ENCODE data around the gene GOLPH3. TPM values are rescaled to one million over a fixed set of nuclear protein-coding genes. Genes with fewer than 3 reads are reported as not detected.

Gene GOLPH3
- total RNA-seq, 2 donors from 2014 or later = 74.4 to 89.3 TPM

DNA sequence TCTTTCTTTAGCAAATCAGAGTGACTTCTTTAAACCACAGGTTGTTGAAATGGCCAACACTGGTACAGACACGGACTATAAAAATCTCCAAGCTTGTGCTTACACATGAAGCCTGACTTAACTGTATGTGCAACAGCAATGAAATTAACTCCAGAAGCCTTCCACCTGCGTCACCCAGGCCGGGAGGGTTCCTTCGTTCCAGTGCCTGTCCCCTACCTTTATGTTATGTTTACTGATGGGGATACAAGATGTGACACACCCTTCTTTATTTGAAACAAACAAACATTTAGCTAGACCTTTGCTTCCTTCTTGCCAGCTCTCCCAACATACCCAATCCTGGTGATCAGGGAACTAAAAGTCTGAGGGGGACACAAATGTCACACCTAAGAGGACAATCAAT is 66.0 kb downstream of the GOLPH3 start:
- DNase-seq (ENCODE audit: low spot score) = no peak
- intact Hi-C loops (cut with DNase I) = no loop called here

DNA sequence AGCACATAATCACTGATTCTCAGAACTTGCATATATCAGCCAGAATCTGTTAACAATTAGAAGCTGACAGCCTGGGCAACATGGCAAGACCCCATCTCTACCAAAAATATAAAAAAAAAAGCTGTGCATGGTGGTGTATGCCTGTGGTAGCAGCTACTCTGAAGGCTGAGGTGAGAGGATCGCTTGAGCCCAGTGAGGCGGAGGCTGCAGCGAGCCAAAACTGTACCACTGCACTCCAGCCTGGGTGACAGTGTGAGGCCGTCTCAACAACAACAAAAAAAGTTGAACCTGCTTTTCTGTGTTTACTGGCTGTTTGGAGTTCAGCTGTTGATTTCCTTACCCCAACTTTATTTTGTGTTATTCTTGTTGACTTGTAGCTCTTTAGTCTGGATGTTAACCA is 66.8 kb downstream of the GOLPH3 start:
- intact Hi-C loops (cut with DNase I) = no loop called here

GRCh38 chr5:32103521-32103920 is 70.6 kb downstream of the GOLPH3 start:
- intact Hi-C loops (cut with DNase I) = no loop called here
- no peak for DNase-seq (ENCODE audit: low spot score)

More for the DNA sequence above, 66.8 kb downstream of the GOLPH3 start:
- no peak for DNase-seq (ENCODE audit: low spot score)

DNA sequence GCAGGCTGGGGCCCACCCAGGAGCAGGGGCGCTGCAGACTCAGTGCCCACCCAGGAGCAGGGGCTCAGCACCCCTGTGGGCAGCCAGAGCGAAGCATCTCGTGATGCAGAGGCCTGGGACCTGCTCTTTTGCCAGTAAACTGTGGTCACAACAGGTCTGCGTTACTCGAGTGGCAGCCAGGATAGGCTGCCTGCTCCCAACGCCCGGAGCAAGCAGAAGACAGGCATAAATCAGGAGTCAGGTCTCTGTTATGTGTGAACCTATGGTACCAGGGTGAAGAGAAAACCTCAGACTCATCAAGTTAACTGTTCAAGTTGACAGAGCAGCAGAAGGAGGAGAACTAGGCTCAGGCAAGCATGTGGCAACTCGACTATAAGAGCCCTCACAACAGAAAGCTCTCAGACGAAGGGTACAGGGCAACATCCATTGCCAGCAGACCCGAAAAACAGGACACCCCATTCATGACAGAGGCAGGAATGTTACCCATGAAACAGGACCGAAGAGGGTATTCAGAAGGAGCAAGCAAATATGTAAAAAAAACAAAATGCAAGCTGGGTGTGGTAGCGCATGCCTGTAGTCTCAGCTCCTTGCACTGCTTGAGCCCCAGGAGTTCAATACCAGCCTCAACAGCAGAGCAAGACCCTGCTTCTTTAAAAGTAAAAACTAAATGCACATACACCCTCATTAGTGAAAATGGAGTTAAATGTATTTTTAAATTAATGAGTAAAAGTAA is 71.7 kb downstream of the GOLPH3 start:
- intact Hi-C loops (cut with DNase I) = no loop called here
- no peak for DNase-seq (ENCODE audit: low spot score)

DNA sequence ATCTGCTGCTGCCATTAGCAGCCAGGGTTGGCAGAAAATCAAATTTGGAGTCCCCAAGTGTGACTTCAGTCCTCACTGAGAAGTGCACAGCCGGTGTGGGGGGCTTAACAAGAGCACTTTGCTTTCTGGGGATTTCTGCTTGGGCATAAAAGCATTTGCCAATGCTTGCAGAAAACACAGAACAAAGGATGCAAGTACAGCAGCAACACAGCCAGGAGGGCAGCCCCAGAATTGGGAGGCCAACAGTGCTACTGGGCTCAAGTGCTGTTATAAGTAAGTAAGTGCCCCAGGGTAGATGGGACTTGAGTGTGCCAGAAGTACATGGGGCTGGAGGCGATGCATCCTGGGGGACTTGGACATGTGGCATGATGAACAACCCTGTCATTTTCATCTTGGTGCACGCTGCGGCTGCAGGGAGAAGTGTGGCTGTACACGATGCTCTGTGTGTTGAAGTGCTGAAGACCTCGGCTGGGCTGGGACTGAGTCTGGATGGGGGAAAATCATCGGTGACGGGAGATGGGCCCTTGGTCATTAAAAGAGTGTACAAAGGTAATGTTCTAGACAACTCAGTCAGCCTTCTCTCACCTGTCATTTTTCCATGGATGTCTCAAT is 73.3 kb downstream of the GOLPH3 start:
- intact Hi-C loops (cut with DNase I) = no loop called here
- no peak for DNase-seq (ENCODE audit: low spot score)

GRCh38 chr5:32100230-32100629 is 73.9 kb downstream of the GOLPH3 start:
- intact Hi-C loops (cut with DNase I) = no loop called here
- DNase-seq (ENCODE audit: low spot score) = no peak

- intact Hi-C loops (cut with DNase I) = no loop called here
- no peak for DNase-seq (ENCODE audit: low spot score)
Measured at GRCh38 chr5:32099486-32100035, 74.6 kb downstream of the GOLPH3 start.

DNA sequence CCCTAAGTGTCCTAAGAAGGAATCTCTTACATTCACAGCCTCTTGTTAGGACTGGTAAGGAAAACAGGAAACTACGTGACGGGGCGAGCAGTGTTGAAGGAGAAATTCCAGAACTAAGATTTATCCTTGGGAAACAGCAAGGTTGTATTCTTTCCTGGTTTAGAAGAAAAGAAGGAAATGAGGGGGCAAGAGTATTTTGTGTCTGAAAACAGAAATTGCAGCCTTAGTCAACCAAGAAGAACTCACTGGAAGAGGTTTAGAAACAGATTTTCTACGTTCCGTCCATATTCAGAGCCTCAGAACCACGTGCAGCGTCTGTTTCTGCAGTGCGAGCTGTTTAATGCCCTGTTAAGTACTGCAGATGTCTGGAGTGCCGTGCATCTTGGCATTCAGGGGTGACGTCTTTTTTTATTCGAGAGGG is 75.2 kb downstream of the GOLPH3 start:
- no peak for DNase-seq (ENCODE audit: low spot score)
- intact Hi-C loops (cut with DNase I) = no loop called here

- DNase-seq (ENCODE audit: low spot score) = no peak
- intact Hi-C loops (cut with DNase I) = no loop called here
Measured at GRCh38 chr5:32098291-32098690, 75.8 kb downstream of the GOLPH3 start.

GRCh38 chr5:32096891-32097595 is 77.1 kb downstream of the GOLPH3 start:
- intact Hi-C loops (cut with DNase I) = loop anchor here in 1 of 2 donors (2.0 kb wide), 1 partner anchor 514 kb away; no protein-coding TSS in a partner anchor
- no peak for DNase-seq (ENCODE audit: low spot score)

DNA sequence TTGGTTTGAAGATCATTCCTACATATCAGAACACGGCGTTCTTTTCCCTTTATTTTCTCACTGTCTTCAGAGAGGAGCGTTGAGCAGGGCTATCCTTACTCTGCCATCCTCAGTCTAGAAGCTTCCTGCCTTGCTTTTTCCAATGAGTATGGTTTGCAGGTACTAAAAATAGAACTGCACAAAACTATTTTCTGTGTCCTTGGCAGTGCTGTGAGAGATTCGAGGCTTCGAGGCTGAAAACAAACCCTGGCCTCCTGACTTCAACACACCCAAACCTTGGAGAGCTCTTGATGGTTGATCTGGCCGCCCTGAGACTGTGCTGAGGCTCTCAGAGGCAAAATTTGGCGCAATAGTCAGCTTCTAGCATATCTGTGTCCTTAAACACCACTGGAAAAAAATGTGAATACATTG is 78.9 kb downstream of the GOLPH3 start:
- intact Hi-C loops (cut with DNase I) = no loop called here
- DNase-seq (ENCODE audit: low spot score) = no peak

- intact Hi-C loops (cut with DNase I) = no loop called here
Measured at GRCh38 chr5:32094691-32095090, 79.4 kb downstream of the GOLPH3 start.

DNA sequence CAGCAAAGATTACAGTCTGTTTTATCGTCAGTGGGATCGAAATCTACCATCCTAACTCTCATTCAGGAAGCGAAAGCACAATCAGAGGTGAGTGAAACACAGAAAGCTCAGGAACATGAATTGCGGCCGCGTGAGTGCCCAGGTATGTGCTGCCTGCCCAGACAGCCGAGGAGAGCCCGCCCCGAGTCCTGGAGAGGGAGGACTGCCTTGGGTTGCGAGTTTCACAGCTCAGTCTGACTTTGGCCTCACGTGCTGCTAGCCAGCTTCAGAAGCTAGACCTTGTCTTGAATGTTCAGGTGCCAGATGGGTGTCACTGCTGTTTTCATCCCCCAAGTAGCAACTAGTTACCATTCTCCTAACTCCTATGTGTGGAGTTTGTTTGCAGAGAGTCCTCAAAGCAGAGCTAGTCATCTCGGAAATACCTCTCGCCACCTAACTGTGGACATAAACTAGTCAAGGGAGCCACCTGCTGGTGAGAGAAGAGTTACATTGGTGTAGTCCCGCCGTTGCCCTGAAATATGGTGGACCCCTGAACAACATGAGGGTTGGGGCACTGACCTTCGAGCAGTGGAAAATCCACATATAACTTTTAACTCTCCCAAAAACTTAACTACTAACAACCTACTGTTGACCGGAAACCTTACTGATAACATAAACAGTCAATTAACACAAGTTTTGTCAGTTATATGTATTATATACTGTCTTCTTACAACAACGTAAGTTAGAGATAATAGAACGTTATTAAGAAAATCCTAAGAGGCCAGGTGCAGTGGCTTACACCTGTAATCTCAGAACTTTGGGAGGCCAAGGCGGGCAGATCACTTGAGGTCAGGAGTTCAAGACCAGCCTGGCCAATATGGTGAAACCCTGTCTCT is 80.9 kb downstream of the GOLPH3 start:
- DNase-seq (ENCODE audit: low spot score) = no peak
- intact Hi-C loops (cut with DNase I) = no loop called here

More at GRCh38 chr5:32094691-32095090, 79.4 kb downstream of the GOLPH3 start:
- DNase-seq (ENCODE audit: low spot score) = no peak

DNA sequence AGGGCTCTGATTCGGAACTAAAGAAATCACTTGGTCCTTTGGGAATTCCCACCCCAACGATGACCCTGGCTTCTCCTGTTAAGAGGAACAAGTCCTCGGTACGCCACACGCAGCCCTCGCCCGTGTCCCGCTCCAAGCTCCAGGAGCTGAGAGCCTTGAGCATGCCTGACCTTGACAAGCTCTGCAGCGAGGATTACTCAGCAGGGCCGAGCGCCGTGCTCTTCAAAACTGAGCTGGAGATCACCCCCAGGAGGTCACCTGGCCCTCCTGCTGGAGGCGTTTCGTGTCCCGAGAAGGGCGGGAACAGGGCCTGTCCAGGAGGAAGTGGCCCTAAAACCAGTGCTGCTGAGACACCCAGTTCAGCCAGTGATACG is 83.4 kb downstream of the GOLPH3 start:
- intact Hi-C loops (cut with DNase I) = no loop called here
- DNase-seq (ENCODE audit: low spot score) = no peak

GRCh38 chr5:32090026-32090754 is 83.9 kb downstream of the GOLPH3 start:
- no peak for DNase-seq (ENCODE audit: low spot score)
- intact Hi-C loops (cut with DNase I) = no loop called here

GRCh38 chr5:32089146-32090000 is 84.7 kb downstream of the GOLPH3 start:
- intact Hi-C loops (cut with DNase I) = no loop called here
- no peak for DNase-seq (ENCODE audit: low spot score)

DNA sequence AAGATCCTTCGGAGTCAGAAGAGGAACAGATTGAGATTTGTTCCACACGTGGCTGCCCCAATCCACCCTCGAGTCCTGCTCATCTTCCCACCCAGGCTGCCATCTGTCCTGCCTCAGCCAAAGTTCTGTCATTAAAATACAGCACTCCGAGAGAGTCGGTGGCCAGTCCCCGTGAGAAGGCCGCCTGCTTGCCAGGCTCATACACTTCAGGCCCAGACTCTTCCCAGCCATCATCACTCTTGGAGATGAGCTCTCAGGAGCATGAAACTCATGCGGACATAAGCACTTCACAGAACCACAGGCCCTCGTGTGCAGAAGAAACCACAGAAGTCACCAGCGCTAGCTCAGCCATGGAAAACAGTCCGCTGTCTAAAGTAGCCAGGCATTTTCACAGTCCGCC is 85.9 kb downstream of the GOLPH3 start:
- intact Hi-C loops (cut with DNase I) = no loop called here
- DNase-seq (ENCODE audit: low spot score) = no peak

Data from posterior vena cava (tissue), 2 donors.